NOMO-1 treated with DMSO at 0.1 percent for 48 hours (cell line): ENCODE results near the gene SLC10A2.

Source experiments
- DNase-seq: peaks from one replicate; lab custom pipeline; 2025; ENCODE audit not compliant: unreplicated experiment; lab: John Stamatoyannopoulos, UW

SLC10A2 gene

GRCh38 chr13:103055166-103055565, 11.1 kb downstream of the SLC10A2 start:
- DNase-seq, result no peak

GRCh38 chr13:103046676-103047075, 19.5 kb downstream of the SLC10A2 start:
- DNase-seq, result no peak

- no peak for DNase-seq
These were observed 22.2 kb downstream of the SLC10A2 start for GRCh38 chr13:103044056-103044455.

GRCh38 chr13:103040006-103040405, 26.2 kb downstream of the SLC10A2 start:
- no peak for DNase-seq

- no peak for DNase-seq
These were observed 27.0 kb downstream of the SLC10A2 start for GRCh38 chr13:103039183-103039582.

- DNase-seq, result no peak
These were observed 29.9 kb downstream of the SLC10A2 start for GRCh38 chr13:103036268-103036667.

- DNase-seq, result no peak
These were observed 32.2 kb downstream of the SLC10A2 start for GRCh38 chr13:103033999-103034398.

GRCh38 chr13:103031332-103031873, 34.8 kb downstream of the SLC10A2 start:
- DNase-seq, result no peak

- no peak for DNase-seq
These were observed 35.4 kb downstream of the SLC10A2 start for GRCh38 chr13:103030776-103031175.

- no peak for DNase-seq
These were observed 36.4 kb downstream of the SLC10A2 start for GRCh38 chr13:103029798-103030197.

GRCh38 chr13:103022336-103022735, 43.9 kb downstream of the SLC10A2 start:
- DNase-seq, result no peak

- no peak for DNase-seq
These were observed 47.7 kb downstream of the SLC10A2 start for GRCh38 chr13:103018556-103018955.

- no peak for DNase-seq
These were observed 53.6 kb downstream of the SLC10A2 start for GRCh38 chr13:103012646-103013045.

- no peak for DNase-seq
These were observed 57.0 kb downstream of the SLC10A2 start for GRCh38 chr13:103009051-103009840.

GRCh38 chr13:103007427-103007762, 58.8 kb downstream of the SLC10A2 start:
- no peak for DNase-seq

GRCh38 chr13:103006641-103007426, 59.4 kb downstream of the SLC10A2 start:
- peak; percentile 87 for DNase-seq

GRCh38 chr13:103004661-103005345, 61.4 kb downstream of the SLC10A2 start:
- no peak for DNase-seq

GRCh38 chr13:103003631-103004030, 62.6 kb downstream of the SLC10A2 start:
- no peak for DNase-seq

- DNase-seq, result no peak
These were observed 63.9 kb downstream of the SLC10A2 start for GRCh38 chr13:103002279-103002678.

- no peak for DNase-seq
These were observed 66.1 kb downstream of the SLC10A2 start for GRCh38 chr13:103000157-103000556.

GRCh38 chr13:102999499-102999898, 66.7 kb downstream of the SLC10A2 start:
- DNase-seq, result peak; percentile 57
